ENCODE results near the gene HOXC5.

Gene HOXC5

DNA sequence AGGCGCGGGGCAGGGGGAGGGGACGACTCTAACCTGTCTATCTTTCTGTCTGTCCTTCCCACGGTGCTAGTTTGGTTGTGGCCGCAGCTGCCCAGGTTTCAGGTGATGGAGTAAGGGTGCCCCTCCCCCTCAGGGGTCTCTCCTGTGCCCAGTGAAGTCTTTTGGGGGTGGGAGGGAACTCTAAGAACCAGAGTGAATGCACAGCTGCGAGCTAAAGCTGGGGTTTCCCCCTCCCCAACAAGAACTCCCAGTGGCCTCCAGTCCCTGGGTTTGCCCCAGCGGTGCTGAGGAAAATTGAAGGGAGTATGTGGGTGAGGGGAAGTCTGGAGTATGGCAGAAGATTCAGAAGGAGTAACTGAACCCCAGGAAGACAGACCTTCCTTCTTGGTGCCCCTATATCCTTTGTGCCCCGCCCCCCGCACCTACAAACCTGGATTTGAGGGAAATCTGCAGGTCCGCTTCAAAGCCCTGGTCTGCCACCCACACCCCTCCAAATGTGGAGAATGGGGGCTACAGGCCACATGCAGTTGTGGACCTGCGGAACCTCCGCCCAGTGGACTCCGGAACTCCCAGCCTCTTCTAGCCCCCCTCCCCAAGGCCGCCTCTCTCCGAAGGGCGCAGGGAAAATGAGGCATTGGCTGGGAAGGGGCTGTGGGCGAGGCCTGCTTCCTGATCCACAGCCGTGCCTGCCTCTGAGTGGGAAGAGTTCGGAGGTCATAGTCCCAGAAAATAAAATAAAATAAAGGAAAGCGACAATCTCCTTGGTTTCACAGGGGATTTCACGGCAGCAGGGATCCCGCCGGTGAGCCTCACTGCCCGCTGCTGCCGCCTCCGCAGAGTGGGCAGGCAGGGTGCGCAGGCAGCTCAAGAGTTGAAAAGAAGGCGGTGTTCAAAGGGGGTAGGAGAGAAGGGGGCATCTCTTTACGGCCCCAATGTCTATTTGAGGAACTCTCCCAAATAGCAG is 36.3 kb upstream of the HOXC5 start:
- no peak for DNase-seq

DNA sequence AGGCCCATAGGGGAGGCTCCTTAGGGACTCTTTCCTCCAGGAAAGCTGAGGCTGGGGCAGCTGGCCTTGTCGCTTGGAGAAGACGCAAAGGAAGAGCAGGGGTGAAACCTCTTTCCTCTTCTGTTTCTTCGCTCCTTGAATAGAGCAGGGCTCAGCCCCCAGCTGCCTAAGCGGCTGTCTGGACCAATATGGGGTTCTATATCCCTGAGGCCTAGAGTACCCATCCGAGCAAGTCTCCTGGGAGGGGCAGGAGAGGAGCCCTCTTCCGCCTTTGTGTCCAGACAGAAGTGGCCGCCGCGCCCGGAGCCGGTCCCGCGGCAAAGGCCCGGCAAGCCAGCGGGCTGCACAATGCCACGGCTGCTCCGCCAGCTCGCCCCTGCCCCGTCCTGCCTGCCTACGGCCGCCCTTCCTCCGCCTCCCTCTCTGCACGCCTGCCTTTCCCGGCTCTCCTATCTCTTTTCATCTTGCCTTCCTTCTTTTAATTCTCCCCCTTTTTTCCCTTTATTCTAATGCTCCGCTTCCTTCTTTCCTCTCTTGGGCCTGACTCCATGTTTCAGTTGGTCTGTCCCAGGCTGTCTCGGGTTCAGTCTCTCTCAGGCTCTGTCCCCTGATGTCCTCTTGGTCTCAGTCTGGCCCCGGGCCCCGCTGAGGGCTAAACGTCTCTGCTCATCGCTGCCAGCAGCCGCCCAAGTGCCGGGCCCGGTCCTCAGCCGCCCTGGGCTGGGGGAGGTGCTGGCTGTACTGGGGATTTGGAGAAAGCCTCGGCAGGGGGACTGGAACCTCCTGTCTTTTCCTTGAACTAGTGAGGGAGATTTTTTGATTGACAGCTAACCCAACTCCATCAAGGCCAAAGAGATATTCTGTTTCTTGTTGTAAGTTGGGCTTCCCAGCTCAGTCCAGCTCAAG is 35.4 kb upstream of the HOXC5 start:
- DNase-seq, result no peak

- DNase-seq, result no peak
These were observed 34.5 kb upstream of the HOXC5 start for GRCh38 chr12:53998110-53998899.

GRCh38 chr12:53998900-53999236 is 34.0 kb upstream of the HOXC5 start:
- DNase-seq, result no peak

GRCh38 chr12:53999559-54000115 is 33.2 kb upstream of the HOXC5 start:
- DNase-seq, result no peak

DNA sequence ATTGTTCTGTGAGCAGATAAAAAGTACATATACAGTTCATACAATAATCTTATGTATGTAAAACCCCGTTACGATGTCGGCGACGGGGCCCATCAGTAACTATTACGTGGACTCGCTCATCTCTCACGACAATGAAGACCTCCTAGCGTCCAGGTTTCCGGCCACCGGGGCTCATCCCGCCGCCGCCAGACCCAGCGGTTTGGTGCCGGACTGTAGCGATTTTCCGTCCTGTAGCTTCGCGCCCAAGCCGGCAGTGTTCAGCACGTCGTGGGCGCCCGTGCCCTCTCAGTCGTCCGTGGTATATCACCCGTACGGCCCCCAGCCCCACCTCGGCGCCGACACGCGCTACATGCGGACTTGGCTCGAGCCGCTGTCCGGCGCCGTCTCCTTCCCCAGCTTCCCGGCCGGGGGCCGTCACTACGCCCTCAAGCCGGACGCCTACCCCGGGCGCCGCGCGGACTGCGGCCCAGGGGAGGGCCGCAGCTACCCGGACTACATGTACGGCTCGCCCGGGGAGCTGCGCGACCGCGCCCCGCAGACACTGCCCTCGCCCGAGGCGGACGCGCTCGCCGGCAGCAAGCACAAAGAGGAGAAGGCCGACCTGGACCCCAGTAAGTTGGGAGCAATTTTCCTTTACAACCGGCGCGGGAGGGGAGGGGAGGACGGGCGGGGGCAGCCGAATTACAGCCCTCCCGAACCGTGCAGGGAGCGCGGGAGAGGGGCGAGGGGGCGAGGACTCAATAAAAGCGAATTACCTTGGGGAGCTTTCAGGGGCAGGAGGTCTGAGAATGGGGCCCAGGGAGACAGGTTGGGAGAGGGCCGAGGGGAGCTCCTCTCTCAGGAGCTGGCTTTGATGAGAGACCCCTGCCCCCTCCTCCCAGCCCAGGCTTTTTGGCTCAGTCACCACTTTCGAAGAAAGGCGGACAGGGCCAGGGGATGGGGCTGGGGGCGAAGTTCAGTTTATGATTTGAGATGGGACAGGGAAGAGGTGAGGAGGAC is 32.4 kb upstream of the HOXC5 start, which contains the start of gene HOXC9:
Gene HOXC9 (plus strand): TSS at position 46 of the 999 bp plus-strand sequence. CDS start 28 bp downstream, at position 74.
- DNase-seq, result no peak

- DNase-seq, result no peak
These were observed 31.3 kb upstream of the HOXC5 start for GRCh38 chr12:54001283-54002187.

DNA sequence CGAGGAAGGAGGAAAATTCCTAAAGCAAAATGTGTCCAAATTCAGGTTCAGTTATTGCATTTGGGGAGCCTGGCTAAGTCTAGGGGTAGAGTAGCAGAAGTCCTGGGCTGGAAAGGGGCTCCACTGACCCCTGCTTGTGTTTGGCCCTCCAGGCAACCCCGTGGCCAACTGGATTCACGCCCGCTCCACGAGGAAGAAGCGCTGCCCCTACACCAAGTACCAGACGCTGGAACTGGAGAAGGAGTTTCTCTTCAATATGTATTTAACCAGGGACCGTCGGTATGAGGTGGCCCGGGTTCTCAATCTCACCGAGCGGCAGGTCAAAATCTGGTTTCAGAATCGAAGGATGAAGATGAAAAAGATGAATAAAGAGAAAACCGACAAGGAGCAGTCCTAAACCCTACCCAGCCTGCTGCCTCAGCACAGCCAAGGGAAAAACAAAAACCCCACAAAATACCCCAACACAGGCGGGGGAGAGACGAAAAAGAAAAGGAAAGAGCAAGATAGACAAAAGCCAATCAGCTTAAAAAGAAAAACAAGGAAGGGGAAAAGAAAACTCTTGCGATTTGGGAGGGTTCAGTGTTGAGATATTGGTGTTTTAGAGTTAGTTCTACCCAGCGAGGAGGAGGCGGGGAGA is 30.5 kb upstream of the HOXC5 start:
- DNase-seq, result no peak

DNA sequence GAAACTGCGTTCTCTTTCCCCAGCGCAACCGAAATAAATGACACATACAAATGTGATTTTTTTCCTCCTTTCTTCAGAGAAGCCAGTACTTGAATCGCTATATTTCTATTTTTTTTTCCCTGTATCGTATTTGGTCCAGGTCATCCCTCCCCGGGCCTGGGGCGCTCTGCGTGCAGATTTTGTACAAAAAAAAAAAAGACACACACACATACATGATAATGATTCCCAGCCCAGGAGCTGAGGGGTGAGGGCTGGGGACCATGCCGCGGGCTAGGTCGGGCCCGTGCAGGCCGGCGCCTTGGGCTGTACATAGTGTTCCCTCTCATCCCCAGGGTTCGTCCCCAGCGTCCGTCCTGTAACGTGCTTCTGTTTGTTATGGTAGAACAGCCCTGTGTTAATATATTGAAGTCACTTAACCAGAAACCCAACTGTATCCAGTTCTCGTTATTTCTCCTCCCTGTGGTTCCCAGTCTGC is 29.9 kb upstream of the HOXC5 start:
- no peak for DNase-seq

- no peak for DNase-seq
These were observed 29.2 kb upstream of the HOXC5 start for GRCh38 chr12:54003625-54004024.

GRCh38 chr12:54004063-54004840 is 28.6 kb upstream of the HOXC5 start:
- DNase-seq, result no peak

DNA sequence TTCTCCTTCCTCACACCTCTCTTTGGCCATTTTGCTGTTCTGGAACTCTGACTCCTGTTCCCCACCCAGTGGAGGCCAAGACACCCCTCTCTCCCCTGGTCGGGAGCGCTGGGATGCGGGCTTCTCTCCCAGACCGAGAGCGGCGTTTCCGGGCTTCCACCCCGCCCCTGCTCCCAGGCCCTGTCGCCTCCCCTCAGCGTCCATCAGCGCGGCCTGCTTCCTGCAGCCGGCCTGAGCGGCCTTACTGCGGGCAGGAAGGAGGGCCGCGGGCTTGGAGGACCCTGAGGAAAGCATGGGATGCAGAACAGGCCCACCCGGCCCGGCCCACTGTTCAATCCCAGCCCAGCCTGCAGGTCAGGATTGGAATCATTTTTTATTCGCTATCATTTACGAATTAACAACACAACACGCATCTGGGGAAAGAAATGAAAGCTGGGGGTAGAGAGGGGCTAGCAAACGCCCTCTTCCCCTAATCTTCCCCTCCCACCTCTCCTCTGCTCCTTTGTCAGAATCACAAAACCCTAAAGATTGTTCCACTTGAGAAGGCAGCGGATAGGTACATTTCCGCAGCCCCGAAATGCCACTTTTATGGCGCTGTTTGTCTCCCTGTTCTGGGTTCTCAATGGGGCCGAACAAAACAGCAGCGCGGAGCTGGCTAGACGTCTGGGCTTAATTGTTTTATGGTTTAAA is 27.9 kb upstream of the HOXC5 start:
- no peak for DNase-seq

GRCh38 chr12:54005531-54005852 is 27.4 kb upstream of the HOXC5 start:
- DNase-seq, result no peak

GRCh38 chr12:54005853-54006558 is 26.8 kb upstream of the HOXC5 start:
- DNase-seq, result peak; percentile 41

- DNase-seq, result no peak
These were observed 26.2 kb upstream of the HOXC5 start for GRCh38 chr12:54006559-54007220.

DNA sequence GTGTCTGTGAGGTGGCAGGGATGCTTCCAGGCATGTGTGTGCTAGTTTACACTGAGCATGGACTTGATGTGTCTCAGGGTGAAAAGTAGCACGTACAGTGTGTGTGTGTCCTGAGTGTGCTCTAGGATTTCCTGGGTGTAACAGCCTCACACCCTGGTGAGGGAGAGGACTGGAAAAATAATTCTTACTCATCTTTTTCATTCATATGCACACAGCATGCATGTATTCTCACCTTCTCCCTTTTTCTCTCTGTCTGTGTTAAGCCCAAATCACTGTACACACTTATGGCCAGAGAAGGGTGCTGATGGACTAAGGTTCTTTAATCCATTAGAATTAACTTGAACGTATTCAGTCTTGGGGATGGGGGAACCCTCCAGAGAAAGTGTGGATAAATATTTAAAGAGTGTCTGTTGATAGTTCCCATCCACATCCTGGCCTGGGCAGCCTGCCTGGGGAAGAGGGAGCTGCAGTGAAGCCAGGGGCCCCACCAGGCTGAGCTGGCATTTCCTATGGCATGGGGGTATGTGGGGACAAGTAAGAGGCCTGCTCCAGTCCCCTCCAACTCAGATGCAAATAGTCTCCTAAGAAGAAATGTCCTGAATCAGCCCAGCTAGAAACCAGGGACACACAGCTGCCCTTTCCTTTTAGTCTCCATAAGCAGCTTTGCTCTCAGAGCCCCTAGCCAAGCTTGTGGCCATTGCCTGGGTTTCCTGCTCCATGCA is 25.2 kb upstream of the HOXC5 start:
- DNase-seq, result no peak

Measured in GDM1 (cell line).